CD14-positive monocyte (primary cell): ENCODE results near the gene KIF1B. TPM values are rescaled to one million over a fixed set of nuclear protein-coding genes. Genes with fewer than 3 reads are reported as not detected.

Experiments
- DNase-seq, 3 donors: peaks; one replicate each; pipeline ENCODE4 v3.0.0-alpha.2; 2011 to 2022
- H2AFZ ChIP-seq: 2 replicates; pipeline ENCODE4 v1.6.0; 2012; ENCODE audit warnings: mild to moderate bottlenecking, low read depth, low read length, inconsistent platforms; ENCODE audit not compliant: insufficient read depth, poor library complexity, severe bottlenecking
- H3K27ac ChIP-seq, 2 donors: 1 replicate in 1 of 2; 2 replicates in 1 of 2; pipeline ENCODE4 v1.5.1; 2012 to 2013; ENCODE audit warnings: low read length in 2 of 2, control low read depth in 1 of 2, inconsistent platforms in 1 of 2, low read depth in 1 of 2, mild to moderate bottlenecking in 1 of 2
- H3K27me3 ChIP-seq, 2 donors: one replicate each; pipeline versions ENCODE4 v1.6.0 to v1.6.1; 2011 to 2013; ENCODE audit warnings: low read length in 2 of 2; ENCODE audit not compliant: control insufficient read depth in 2 of 2, insufficient read depth in 2 of 2
- H3K36me3 ChIP-seq, 2 donors: replicated peaks in 1 of 2; 1 replicate in 1 of 2; 2 replicates in 1 of 2; pipeline versions ENCODE4 v1.5.1 to v1.6.1; 2012 to 2013; ENCODE audit warnings: low read length in 2 of 2, control low read depth in 1 of 2, inconsistent platforms in 1 of 2, mild to moderate bottlenecking in 1 of 2; ENCODE audit not compliant: insufficient read depth in 2 of 2, control insufficient read depth in 1 of 2
- H3K4me1 ChIP-seq, 2 donors: 1 replicate in 1 of 2; 2 replicates in 1 of 2; pipeline versions ENCODE4 v1.5.1 to v1.6.1; 2012 to 2013; ENCODE audit warnings: low read length in 2 of 2, control low read depth in 1 of 2, inconsistent platforms in 1 of 2, mild to moderate bottlenecking in 1 of 2, moderate library complexity in 1 of 2; ENCODE audit not compliant: insufficient read depth in 2 of 2, control insufficient read depth in 1 of 2
- H3K4me2 ChIP-seq: replicated peaks from 2 replicates; pipeline ENCODE3; 2012; ENCODE audit warnings: low read length, moderate library complexity, mild to moderate bottlenecking; ENCODE audit not compliant: poor library complexity, severe bottlenecking; ENCODE audit errors: extremely low read depth
- H3K4me3 ChIP-seq, 3 experiments: fragments of 200-600 bp in 1 of 3; sonication (generic) in 1 of 3; replicated peaks in 1 of 3; 1 replicate in 2 of 3; 2 replicates in 1 of 3; pipeline ENCODE4 v1.5.1; 2011 to 2013; ENCODE audit warnings: low read length in 3 of 3, mild to moderate bottlenecking in 3 of 3, control low read depth in 2 of 3, low read depth in 2 of 3, inconsistent platforms in 1 of 3, moderate library complexity in 1 of 3
- H3K79me2 ChIP-seq: 2 replicates; pipeline ENCODE4 v1.6.0; 2012; ENCODE audit warnings: mild to moderate bottlenecking, control low read depth, inconsistent platforms, low read length, moderate library complexity; ENCODE audit not compliant: insufficient read depth
- H3K9ac ChIP-seq: 2 replicates; pipeline ENCODE4 v1.6.0; 2017; ENCODE audit warnings: low read length, mild to moderate bottlenecking; ENCODE audit not compliant: insufficient read depth, poor library complexity, severe bottlenecking
- H3K9me3 ChIP-seq, 2 donors: replicated peaks in 1 of 2; 1 replicate in 1 of 2; 2 replicates in 1 of 2; pipeline versions ENCODE4 v1.5.1 to v1.6.1; 2012 to 2013; ENCODE audit warnings: low read length in 2 of 2, control low read depth in 1 of 2; ENCODE audit not compliant: control insufficient read depth in 1 of 2, insufficient read depth in 1 of 2
- H4K20me1 ChIP-seq: 2 replicates; pipeline ENCODE4 v1.6.0; 2012; ENCODE audit warnings: mild to moderate bottlenecking, low read length, control low read depth, moderate library complexity; ENCODE audit not compliant: insufficient read depth
- H3K27ac Mint-ChIP-seq, 7 donors: one replicate each; pipeline ENCODE4 v1.8.0; 2020; ENCODE audit warnings: mild to moderate bottlenecking in 7 of 7, mixed read lengths in 7 of 7, moderate library complexity in 6 of 7, inconsistent platforms in 2 of 7
- H3K27me3 Mint-ChIP-seq, 3 donors: one replicate each; pipeline ENCODE4 v1.8.0; 2021 to 2022; ENCODE audit warnings: low read depth in 3 of 3, mild to moderate bottlenecking in 3 of 3, mixed read lengths in 3 of 3, moderate library complexity in 3 of 3, inconsistent platforms in 1 of 3
- H3K36me3 Mint-ChIP-seq, 2 donors: one replicate each; pipeline ENCODE4 v1.8.0; 2020; ENCODE audit warnings: mixed read lengths in 2 of 2, inconsistent platforms in 1 of 2, mild to moderate bottlenecking in 1 of 2
- H3K4me1 Mint-ChIP-seq: one replicate; pipeline ENCODE4 v1.8.0; 2020; ENCODE audit warnings: mild to moderate bottlenecking, mixed read lengths
- H3K4me3 Mint-ChIP-seq, 2 donors: one replicate each; pipeline ENCODE4 v1.8.0; 2020; ENCODE audit warnings: mild to moderate bottlenecking in 2 of 2, mixed read lengths in 2 of 2, moderate library complexity in 1 of 2
- H3K9me3 Mint-ChIP-seq, 7 donors: one replicate each; pipeline ENCODE4 v1.8.0; 2020 to 2022; ENCODE audit warnings: mixed read lengths in 7 of 7, mild to moderate bottlenecking in 6 of 7, moderate library complexity in 6 of 7, inconsistent platforms in 2 of 7
- WGBS: methylation state at CpG from one replicate; pipeline ENCODE4 v1.1.5; 2013; ENCODE audit warnings: missing lambda C conversion rate; ENCODE audit not compliant: insufficient coverage; 5-methylcytosine and 5-hydroxymethylcytosine counted together
- intact Hi-C, 2 donors: fragments of 100-400 bp; cut with micrococcal nuclease; formaldehyde crosslinking; loops; one replicate each; pipeline versions ENCODE4 v1.15.0 to v1.15.1; 2023
- polyA plus RNA-seq, 3 donors: library from polyadenylated mRNA; depleted of rRNA in 1 of 3; unstranded in 2 of 3; stranded (reverse) in 1 of 3; fragments of 300-500 nt in 2 of 3; fragments of >200 nt in 1 of 3; fragmentation: Illumina TruSeq in 2 of 3; gene quantifications; 1 replicate in 2 of 3; 2 replicates in 1 of 3; pipeline ENCODE4 v1.2.3, GENCODE V29; 2012 to 2021
- TF ChIP-seq, protein P1 (sequence below): fragments of 200-600 bp; IDR thresholded peaks from one replicate; pipeline ENCODE4 v1.8.0; 2022; ENCODE audit warnings: antibody characterized with exemption, mild to moderate bottlenecking

KIF1B gene
- polyA plus RNA-seq, 3 donors = 3.0 to 7.0 (median 3.3) TPM

DNA sequence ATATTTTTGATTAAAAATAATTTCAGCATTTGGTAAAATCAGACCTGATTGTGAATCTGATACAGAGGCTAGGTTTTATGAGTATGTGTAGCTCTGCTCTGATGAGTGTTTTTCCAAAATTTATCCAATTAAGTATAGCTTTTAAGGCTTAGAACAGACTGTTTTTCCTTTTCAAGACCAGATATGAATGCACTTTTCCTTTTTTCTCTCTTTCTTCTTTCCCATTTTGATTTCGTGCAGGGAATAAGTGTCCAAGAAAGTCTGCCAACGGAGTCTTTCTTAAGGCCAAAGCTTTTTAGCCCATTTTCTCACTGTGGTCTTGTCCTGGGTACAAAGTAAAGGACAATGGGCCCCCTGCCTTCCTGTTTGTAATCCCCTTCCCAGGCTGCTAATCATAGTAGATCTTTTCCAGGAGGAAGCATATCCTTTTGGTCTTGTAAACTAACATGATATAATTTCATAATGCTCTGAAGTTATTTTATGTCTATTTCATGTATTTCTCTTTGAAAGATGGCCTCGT lies 2.9 kb downstream of the KIF1B start:
- Mint-ChIP-seq H3K36me3 (peaks cover 7 to 12% of the 10 kb centered on the region in 2 donors), H3K27ac (no peak overlapping the region), H3K27me3 (peaks cover 0 to 3% (median 3%) of the 10 kb centered on the region in 3 donors), H3K4me1 (peaks cover 60% of the 10 kb centered on the region), H3K9me3 (no peaks in the 10 kb centered on the region), H3K4me3 (no peak overlapping the region)
- DNase-seq = no peak
- Histone ChIP-seq H3K36me3 (no peaks in the 10 kb centered on the region), H4K20me1 (peaks cover 61% of the 10 kb centered on the region), H2AFZ (no peak overlapping the region), H3K27ac (no peak overlapping the region), H3K4me1 (peaks cover 37 to 45% of the 10 kb centered on the region in 2 donors), H3K4me2 (no peak overlapping the region), H3K27me3 (no peaks in the 10 kb centered on the region), H3K79me2 (peaks cover 70% of the 10 kb centered on the region), H3K9ac (no peak overlapping the region), H3K4me3 (no peak overlapping the region), H3K9me3 (no peaks in the 10 kb centered on the region)
- intact Hi-C loops = loop anchor here (5.0 to 10.0 kb wide), 2 partner anchors 34 to 202 kb away; no protein-coding TSS in a partner anchor
- WGBS = 90% methylated on average over 2 of the region's 3 CpGs
- TF ChIP-seq, protein P1, sequence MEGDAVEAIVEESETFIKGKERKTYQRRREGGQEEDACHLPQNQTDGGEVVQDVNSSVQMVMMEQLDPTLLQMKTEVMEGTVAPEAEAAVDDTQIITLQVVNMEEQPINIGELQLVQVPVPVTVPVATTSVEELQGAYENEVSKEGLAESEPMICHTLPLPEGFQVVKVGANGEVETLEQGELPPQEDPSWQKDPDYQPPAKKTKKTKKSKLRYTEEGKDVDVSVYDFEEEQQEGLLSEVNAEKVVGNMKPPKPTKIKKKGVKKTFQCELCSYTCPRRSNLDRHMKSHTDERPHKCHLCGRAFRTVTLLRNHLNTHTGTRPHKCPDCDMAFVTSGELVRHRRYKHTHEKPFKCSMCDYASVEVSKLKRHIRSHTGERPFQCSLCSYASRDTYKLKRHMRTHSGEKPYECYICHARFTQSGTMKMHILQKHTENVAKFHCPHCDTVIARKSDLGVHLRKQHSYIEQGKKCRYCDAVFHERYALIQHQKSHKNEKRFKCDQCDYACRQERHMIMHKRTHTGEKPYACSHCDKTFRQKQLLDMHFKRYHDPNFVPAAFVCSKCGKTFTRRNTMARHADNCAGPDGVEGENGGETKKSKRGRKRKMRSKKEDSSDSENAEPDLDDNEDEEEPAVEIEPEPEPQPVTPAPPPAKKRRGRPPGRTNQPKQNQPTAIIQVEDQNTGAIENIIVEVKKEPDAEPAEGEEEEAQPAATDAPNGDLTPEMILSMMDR = no peak

DNA sequence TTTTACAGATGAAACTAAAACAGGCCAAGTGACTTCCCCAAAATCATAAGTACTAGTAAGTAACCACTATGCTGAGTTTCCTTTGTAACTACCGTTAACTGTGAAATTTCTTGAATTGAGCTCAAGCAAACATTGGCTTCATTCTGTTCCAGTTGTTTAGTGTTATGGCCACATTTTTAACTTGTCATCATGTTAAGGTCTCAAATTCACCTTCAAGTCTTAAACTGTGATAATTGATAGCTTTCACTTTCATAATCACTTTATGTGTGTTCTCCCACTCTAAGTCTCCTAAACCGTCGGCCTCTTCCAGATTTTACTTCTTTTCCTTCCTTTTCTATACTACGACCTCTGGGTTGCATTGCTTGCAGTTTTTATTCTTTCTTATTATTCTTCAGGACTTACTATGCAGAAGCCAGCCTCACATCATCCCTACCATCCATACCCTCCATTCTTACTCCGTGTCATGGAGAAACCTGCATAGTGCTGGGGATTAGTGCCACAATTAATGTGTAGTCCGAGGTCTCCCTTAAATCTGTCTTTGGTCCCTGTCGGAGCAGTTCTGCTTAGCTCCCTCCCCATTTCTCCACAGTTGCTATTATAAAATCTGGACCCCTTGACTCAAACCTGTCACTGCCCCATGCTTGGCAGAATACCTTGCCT lies 5.8 kb downstream of the KIF1B start:
- H4K20me1 ChIP-seq = peaks cover 84% of the 10 kb centered on the region
- peaks cover 7 to 12% of the 10 kb centered on the region in 2 donors for H3K36me3 Mint-ChIP-seq
- H3K27ac ChIP-seq = peak overlapping the region in 1 of 2 donors; percentile 1
- peak overlapping the region in 5 of 7 donors; percentile 4 to 68 (median 23) for H3K27ac Mint-ChIP-seq
- no peaks in the 10 kb centered on the region for H3K9me3 ChIP-seq
- peaks cover 47% of the 10 kb centered on the region for H3K4me1 Mint-ChIP-seq
- H3K4me2 ChIP-seq = no peak overlapping the region
- no peak for DNase-seq
- TF ChIP-seq, protein P1 = no peak
- no peaks in the 10 kb centered on the region for H3K36me3 ChIP-seq
- intact Hi-C loops = loop anchor here in 1 of 2 donors (10.0 kb wide), 1 partner anchor 199 kb away; no protein-coding TSS in a partner anchor
- H3K4me3 ChIP-seq = no peak overlapping the region
- no peak overlapping the region for H3K4me3 Mint-ChIP-seq
- no peak overlapping the region for H3K9ac ChIP-seq
- peaks cover 94% of the 10 kb centered on the region for H3K79me2 ChIP-seq
- WGBS = 39% methylated on average over 5 of the region's 7 CpGs
- no peaks in the 10 kb centered on the region for H3K27me3 ChIP-seq
- no peaks in the 10 kb centered on the region for H3K9me3 Mint-ChIP-seq
- peaks cover 0 to 3% (median 0%) of the 10 kb centered on the region in 3 donors for H3K27me3 Mint-ChIP-seq
- H2AFZ ChIP-seq = no peak overlapping the region
- H3K4me1 ChIP-seq = peaks cover 20 to 26% of the 10 kb centered on the region in 2 donors
